ENCODE measurements around the gene TMEM187. TPM values are rescaled to one million over a fixed set of nuclear protein-coding genes. Genes with fewer than 3 reads are reported as not detected.

The TMEM187 gene
- total RNA-seq, 1 donor from 2014 or later = 19.2 TPM

- H3K9me3 Mint-ChIP-seq (ENCODE audit: unreplicated experiment) = no peaks in the 10 kb centered on the region
- peak within 1 kb of the TSS; percentile 73 for H3K4me3 Mint-ChIP-seq (ENCODE audit: unreplicated experiment)
- peak within 1 kb of the TSS; percentile 85 for H3K27ac Mint-ChIP-seq (ENCODE audit: unreplicated experiment)
- no peaks in the 10 kb centered on the region for H3K36me3 Mint-ChIP-seq (ENCODE audit: unreplicated experiment)
- TF ChIP-seq CTCF (IDR thresholded peaks at IDR 0.05) = no peak
- DNase-seq (ENCODE audit: extremely low spot score, unreplicated experiment) = no peak
- peaks cover 22% of the 10 kb centered on the region for H3K4me1 Mint-ChIP-seq (ENCODE audit: unreplicated experiment)
- no peaks in the 10 kb centered on the region for H3K27me3 Mint-ChIP-seq (ENCODE audit: unreplicated experiment)
Measured at GRCh38 chrX:153925739-153926551, 46.6 kb upstream of the TMEM187 start, which contains the start of gene ARHGAP4. ARHGAP4 (minus strand) TSS chrX:153926264; CDS start chrX:153926202, 62 bp downstream.

- H3K9me3 Mint-ChIP-seq (ENCODE audit: unreplicated experiment) = no peaks in the 10 kb centered on the region
- no peak overlapping the region for H3K4me3 Mint-ChIP-seq (ENCODE audit: unreplicated experiment)
- H3K36me3 Mint-ChIP-seq (ENCODE audit: unreplicated experiment) = peaks cover 3% of the 10 kb centered on the region
- H3K27ac Mint-ChIP-seq (ENCODE audit: unreplicated experiment) = peak overlapping the region; percentile 10
- H3K27me3 Mint-ChIP-seq (ENCODE audit: unreplicated experiment) = no peaks in the 10 kb centered on the region
- no peak for TF ChIP-seq CTCF (IDR thresholded peaks at IDR 0.05)
- peaks cover 22% of the 10 kb centered on the region for H3K4me1 Mint-ChIP-seq (ENCODE audit: unreplicated experiment)
- no peak for DNase-seq (ENCODE audit: extremely low spot score, unreplicated experiment)
Measured at GRCh38 chrX:153926552-153926857, 46.0 kb upstream of the TMEM187 start.

GRCh38 chrX:153926858-153927671 is 45.5 kb upstream of the TMEM187 start:
- peak overlapping the region; percentile 73 for H3K4me3 Mint-ChIP-seq (ENCODE audit: unreplicated experiment)
- no peaks in the 10 kb centered on the region for H3K9me3 Mint-ChIP-seq (ENCODE audit: unreplicated experiment)
- TF ChIP-seq CTCF (IDR thresholded peaks at IDR 0.05) = no peak
- H3K36me3 Mint-ChIP-seq (ENCODE audit: unreplicated experiment) = peaks cover 5% of the 10 kb centered on the region
- no peak for DNase-seq (ENCODE audit: extremely low spot score, unreplicated experiment)
- H3K27ac Mint-ChIP-seq (ENCODE audit: unreplicated experiment) = peak overlapping the region; percentile 85
- H3K27me3 Mint-ChIP-seq (ENCODE audit: unreplicated experiment) = no peaks in the 10 kb centered on the region
- H3K4me1 Mint-ChIP-seq (ENCODE audit: unreplicated experiment) = peaks cover 17% of the 10 kb centered on the region

GRCh38 chrX:153927672-153927921 is 45.0 kb upstream of the TMEM187 start:
- no peak for DNase-seq (ENCODE audit: extremely low spot score, unreplicated experiment)
- Mint-ChIP-seq H3K36me3 (ENCODE audit: unreplicated experiment) (peaks cover 5% of the 10 kb centered on the region), H3K27me3 (ENCODE audit: unreplicated experiment) (no peaks in the 10 kb centered on the region), H3K9me3 (ENCODE audit: unreplicated experiment) (no peaks in the 10 kb centered on the region), H3K27ac (ENCODE audit: unreplicated experiment) (peak overlapping the region; percentile 85), H3K4me3 (ENCODE audit: unreplicated experiment) (peak overlapping the region; percentile 73), H3K4me1 (ENCODE audit: unreplicated experiment) (peaks cover 15% of the 10 kb centered on the region)
- TF ChIP-seq CTCF (IDR thresholded peaks at IDR 0.05) = no peak

Measured in osteocyte (in vitro differentiated cells).